Gastroesophageal sphincter (tissue), 4 donors: ENCODE results near the gene CCDC91. TPM values are rescaled to one million over a fixed set of nuclear protein-coding genes. Genes with fewer than 3 reads are reported as not detected.

Experiments
- ATAC-seq: fragments of 150-250 bp; one replicate; pipeline ENCODE4 v1.9.1; 2016; ENCODE audit warnings: mild to moderate bottlenecking, moderate library complexity
- H3K27ac ChIP-seq, 4 donors: fragments of 200-600 bp; sonication (generic) in 3 of 4; 1 replicate in 3 of 4; 2 replicates in 1 of 4; pipeline ENCODE4 v1.5.1; 2016 to 2019
- H3K27me3 ChIP-seq: fragments of 200-600 bp; sonication (generic); one replicate; pipeline ENCODE4 v1.5.1; 2019
- H3K36me3 ChIP-seq, 2 donors: fragments of 200-600 bp; sonication (generic); one replicate each; pipeline ENCODE4 v1.5.1; 2019; ENCODE audit warnings: control low read depth in 1 of 2
- H3K4me1 ChIP-seq, 3 donors: fragments of 200-600 bp; sonication (generic); 1 replicate in 2 of 3; 2 replicates in 1 of 3; pipeline ENCODE4 v1.5.1; 2016 to 2019; ENCODE audit warnings: control low read depth in 2 of 3
- H3K4me3 ChIP-seq, 2 donors: fragments of 200-600 bp; sonication (generic); one replicate each; pipeline ENCODE4 v1.5.1; 2019; ENCODE audit warnings: mild to moderate bottlenecking in 1 of 2, moderate library complexity in 1 of 2
- H3K9me3 ChIP-seq, 3 donors: fragments of 200-600 bp; sonication (generic); one replicate each; pipeline ENCODE4 v1.5.1; 2017 to 2019; ENCODE audit warnings: control low read depth in 2 of 3
- CTCF ChIP-seq, 4 experiments: fragments of 200-600 bp in 2 of 4; fragments of 450-650 bp in 2 of 4; sonication (generic) in 1 of 4; IDR thresholded peaks; one replicate each; pipeline ENCODE4 v1.5.1; 2017 to 2019; ENCODE audit warnings: antibody characterized with exemption in 4 of 4, mild to moderate bottlenecking in 2 of 4, moderate library complexity in 2 of 4
- EP300 ChIP-seq: sonication (generic); formaldehyde crosslinking; IDR thresholded peaks from one replicate; pipeline ENCODE4 v1.6.1; 2017; ENCODE audit warnings: antibody characterized with exemption, mild to moderate bottlenecking
- POLR2A ChIP-seq, 2 donors: fragments of 450-650 bp; IDR thresholded peaks; one replicate each; pipeline ENCODE4 v1.6.1; 2017; ENCODE audit warnings: antibody characterized with exemption in 2 of 2, mild to moderate bottlenecking in 2 of 2, moderate library complexity in 1 of 2
- POLR2AphosphoS5 ChIP-seq: sonication (generic); formaldehyde crosslinking; IDR thresholded peaks from one replicate; pipeline ENCODE4 v1.6.1; 2017; ENCODE audit warnings: antibody characterized with exemption
- WGBS, 2 donors: methylation state at CpG; one replicate each; pipeline ENCODE4 v1.1.5; 2018; ENCODE audit warnings: low coverage in 1 of 2; 5-methylcytosine and 5-hydroxymethylcytosine counted together
- total RNA-seq, 4 donors: library from RNA; depleted of rRNA; stranded (reverse); fragments of >200 nt; gene quantifications; one replicate each; pipeline ENCODE4 v1.1.0, GENCODE V29; 2016

The CCDC91 gene
- total RNA-seq, 4 donors from 2014 or later = 53.1 to 93.4 (median 64.0) TPM

GRCh38 chr12:28340261-28341045 is 150.2 kb downstream of the CCDC91 start:
- ATAC-seq = no peak
- H3K27me3 ChIP-seq = no peaks in the 10 kb centered on the region
- no peaks in the 10 kb centered on the region for H3K9me3 ChIP-seq
- H3K4me1 ChIP-seq = no peaks in the 10 kb centered on the region
- no peak overlapping the region for H3K4me3 ChIP-seq
- TF ChIP-seq POLR2AphosphoS5 (no peak), POLR2A (IDR thresholded peaks at IDR 0.05) (no peak), EP300 (no peak), CTCF (IDR thresholded peaks at IDR 0.05) (no peak)
- 45 to 100% methylated on average over 2 to 3 of the region's 4 CpGs for WGBS, 2 donors
- H3K27ac ChIP-seq = no peak overlapping the region
- no peaks in the 10 kb centered on the region for H3K36me3 ChIP-seq

DNA sequence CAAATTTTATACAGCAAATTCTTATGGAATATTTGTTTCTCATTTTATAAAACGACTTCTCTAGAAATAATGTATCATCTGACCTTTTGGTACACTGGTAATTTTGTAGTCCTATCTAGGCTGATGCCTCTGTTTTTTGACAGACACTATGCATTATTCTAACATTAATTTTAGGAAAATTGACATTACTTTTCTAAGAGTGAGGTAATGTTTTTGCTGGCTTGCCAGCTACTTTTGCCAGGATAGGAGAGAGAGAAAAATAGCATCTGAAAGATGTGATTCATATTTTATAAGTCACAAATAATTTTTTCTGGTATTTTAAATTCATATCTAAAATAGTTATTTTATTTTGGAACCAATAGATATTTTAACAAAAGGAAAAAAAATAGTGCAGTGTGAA is 153.5 kb downstream of the CCDC91 start:
- Histone ChIP-seq H3K27ac (no peak overlapping the region), H3K27me3 (no peaks in the 10 kb centered on the region), H3K36me3 (no peaks in the 10 kb centered on the region), H3K4me3 (no peak overlapping the region), H3K4me1 (no peaks in the 10 kb centered on the region), H3K9me3 (no peaks in the 10 kb centered on the region)
- ATAC-seq = no peak
- no peak for TF ChIP-seq CTCF (IDR thresholded peaks at IDR 0.05)
- TF ChIP-seq POLR2AphosphoS5 = no peak
- no peak for TF ChIP-seq EP300
- 21 to 29% methylated on average over 1 of the region's 1 CpG for WGBS, 2 donors

DNA sequence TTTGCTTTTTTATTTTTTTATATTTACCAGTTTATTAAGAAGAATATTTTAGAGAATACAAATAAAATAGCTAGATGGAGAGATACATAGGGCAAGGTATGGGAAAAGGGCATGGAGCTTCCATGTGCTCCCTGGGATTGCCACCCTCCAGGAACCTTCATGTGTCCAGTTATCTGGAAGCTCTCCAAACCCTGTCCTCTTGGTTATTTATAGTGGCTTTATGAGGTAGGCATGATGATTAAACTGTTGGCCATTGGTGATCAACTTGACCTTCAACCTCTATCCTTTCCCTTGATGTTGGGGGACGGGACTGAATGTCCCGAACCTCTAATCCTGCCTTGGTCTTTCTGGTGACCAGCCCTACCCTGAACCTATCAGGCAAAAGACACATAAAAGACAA is 156.3 kb downstream of the CCDC91 start:
- H3K4me1 ChIP-seq = no peaks in the 10 kb centered on the region
- ATAC-seq = no peak
- H3K27me3 ChIP-seq = no peaks in the 10 kb centered on the region
- no peak overlapping the region for H3K4me3 ChIP-seq
- TF ChIP-seq CTCF (IDR thresholded peaks at IDR 0.05) (no peak), POLR2A (IDR thresholded peaks at IDR 0.05) (no peak), EP300 (no peak), POLR2AphosphoS5 (no peak)
- 100% methylated on average over 2 of the region's 2 CpGs; no CpG with 5 or more reads in 1 of the 2 donors for WGBS, 2 donors
- H3K27ac ChIP-seq = no peak overlapping the region
- H3K9me3 ChIP-seq = no peaks in the 10 kb centered on the region
- peaks cover 0 to 1% of the 10 kb centered on the region in 2 donors for H3K36me3 ChIP-seq

DNA sequence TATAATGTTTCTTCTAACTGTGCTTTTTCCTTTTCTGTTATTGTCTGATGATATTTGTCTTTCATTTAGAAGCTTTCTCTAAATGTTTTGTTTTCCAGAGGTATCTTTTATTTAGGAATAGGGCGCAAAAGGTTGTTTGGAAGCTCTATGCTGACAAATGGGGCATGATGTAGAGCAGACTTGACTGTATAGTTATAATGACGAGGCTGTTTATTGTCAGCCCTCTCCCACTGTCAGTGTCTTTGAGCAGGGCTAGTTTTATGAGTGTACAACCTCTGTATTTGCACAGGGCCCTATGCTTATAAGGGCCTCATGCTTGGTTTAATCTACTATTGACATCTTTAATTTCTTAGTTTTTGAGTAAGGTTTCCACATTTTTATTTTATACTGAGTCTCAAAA is 158.9 kb downstream of the CCDC91 start:
- peaks cover 0 to 10% (median 0%) of the 10 kb centered on the region in 3 donors for H3K9me3 ChIP-seq
- TF ChIP-seq EP300 (no peak), CTCF (IDR thresholded peaks at IDR 0.05) (no peak), POLR2A (IDR thresholded peaks at IDR 0.05) (no peak), POLR2AphosphoS5 (no peak)
- WGBS, 2 donors = 92 to 100% methylated on average over 2 of the region's 2 CpGs

GRCh38 chr12:28350502-28350901 is 160.2 kb downstream of the CCDC91 start:
- H3K4me3 ChIP-seq = no peak overlapping the region
- no peak overlapping the region for H3K27ac ChIP-seq
- peaks cover 0 to 18% of the 10 kb centered on the region in 2 donors for H3K36me3 ChIP-seq
- WGBS, 2 donors = 36 to 71% methylated on average over 1 of the region's 1 CpG
- no peaks in the 10 kb centered on the region for H3K27me3 ChIP-seq
- TF ChIP-seq CTCF (IDR thresholded peaks at IDR 0.05) (no peak), POLR2A (IDR thresholded peaks at IDR 0.05) (no peak)
- no peaks in the 10 kb centered on the region for H3K4me1 ChIP-seq
- peaks cover 0 to 10% (median 0%) of the 10 kb centered on the region in 3 donors for H3K9me3 ChIP-seq
- ATAC-seq = no peak

More for the DNA sequence above, 158.9 kb downstream of the CCDC91 start:
- H3K27me3 ChIP-seq = no peaks in the 10 kb centered on the region
- H3K4me3 ChIP-seq = no peak overlapping the region
- H3K4me1 ChIP-seq = no peaks in the 10 kb centered on the region
- no peak for ATAC-seq
- peaks cover 0 to 18% of the 10 kb centered on the region in 2 donors for H3K36me3 ChIP-seq
- no peak overlapping the region for H3K27ac ChIP-seq
